PC-3 (cell line): ENCODE measurements around the gene DNAJC25. TPM values are rescaled to one million over a fixed set of nuclear protein-coding genes. Genes with fewer than 3 reads are reported as not detected.

Source experiments
- ATAC-seq: fragments of 200-7000 bp; cut with Tn5 transposase; 2 replicates; pipeline ENCODE4 v1.9.1; 2020; ENCODE audit warnings: mild to moderate bottlenecking, moderate library complexity
- BruUV-seq: library from RNA; stranded (reverse); fragments of 400-500 nt; replicated peaks from 2 replicates; lab custom pipeline; 2021; lab: Mats Ljungman, UMichigan
- CTCF ChIA-PET: fragments of 300-600 bp; sonication (Branson Sonifier 250); formaldehyde crosslinking; loops from one replicate; lab custom pipeline; 2022; ENCODE audit warnings: antibody characterized with exemption; lab: Charles Lee
- POLR2A ChIA-PET: fragments of 300-600 bp; sonication (Branson Sonifier 250); formaldehyde crosslinking; loops from one replicate; lab custom pipeline; 2022; ENCODE audit warnings: antibody characterized with exemption; ENCODE audit not compliant: unreplicated experiment; lab: Charles Lee
- DNase-seq: peaks from one replicate; pipeline ENCODE4 v3.0.0-alpha.2; 2015
- H2AFZ ChIP-seq: fragments of 300-600 bp; sonication (generic); 2 replicates; pipeline ENCODE4 v1.6.0; 2016; ENCODE audit warnings: antibody characterized with exemption, low read length
- H3F3A ChIP-seq: fragments of 300-600 bp; sonication (generic); one replicate; pipeline ENCODE4 v1.6.0; 2017; ENCODE audit warnings: antibody characterized with exemption, low read length, control low read depth, mild to moderate bottlenecking; ENCODE audit not compliant: unreplicated experiment
- H3K27ac ChIP-seq: fragments of 300-600 bp; sonication (generic); 2 replicates; pipeline ENCODE4 v1.5.1; 2016; ENCODE audit warnings: mild to moderate bottlenecking, low read length
- H3K27me3 ChIP-seq: fragments of 300-600 bp; sonication (generic); 2 replicates; pipeline ENCODE4 v1.6.1; 2016; ENCODE audit warnings: low read length, mixed read lengths
- H3K36me3 ChIP-seq: fragments of 300-600 bp; sonication (generic); 2 replicates; pipeline ENCODE4 v1.6.1; 2016; ENCODE audit warnings: low read depth, mixed run types, low read length, mixed read lengths
- H3K4me1 ChIP-seq: fragments of 300-600 bp; sonication (generic); 2 replicates; pipeline ENCODE4 v1.5.1; 2016; ENCODE audit warnings: low read length; ENCODE audit not compliant: insufficient read depth
- H3K4me2 ChIP-seq: fragments of 300-600 bp; sonication (generic); 2 replicates; pipeline ENCODE4 v1.6.0; 2016; ENCODE audit warnings: low read length
- H3K4me3 ChIP-seq: fragments of 300-600 bp; sonication (generic); 2 replicates; pipeline ENCODE4 v1.5.1; 2016; ENCODE audit warnings: mild to moderate bottlenecking, low read length, mixed read lengths
- H3K79me2 ChIP-seq: fragments of 300-600 bp; sonication (generic); 2 replicates; pipeline ENCODE4 v1.6.1; 2017; ENCODE audit warnings: low read length, mixed read lengths
- H3K9ac ChIP-seq: fragments of 300-600 bp; sonication (generic); 2 replicates; pipeline ENCODE4 v1.6.0; 2016; ENCODE audit warnings: mild to moderate bottlenecking, low read length
- H3K9me2 ChIP-seq: fragments of 300-600 bp; sonication (generic); replicated peaks from 2 replicates; pipeline ENCODE4 v1.6.1; 2016; ENCODE audit warnings: mixed run types, low read length, mixed read lengths
- H3K9me3 ChIP-seq: fragments of 300-600 bp; sonication (generic); 2 replicates; pipeline ENCODE4 v1.6.1; 2016; ENCODE audit warnings: low read length, mixed read lengths
- H4K20me1 ChIP-seq: fragments of 300-600 bp; sonication (generic); 2 replicates; pipeline ENCODE4 v1.6.1; 2016; ENCODE audit warnings: low read length, mixed read lengths
- CTCF ChIP-seq: fragments of 300-600 bp; sonication (generic); conservative IDR thresholded peaks from 2 replicates; pipeline ENCODE4 v1.5.1; 2017; ENCODE audit warnings: antibody characterized with exemption, low read depth, mild to moderate bottlenecking, low read length
- EZH2 ChIP-seq: fragments of 300-600 bp; sonication (generic); IDR thresholded peaks from one replicate; pipeline ENCODE4 v1.6.1; 2017; ENCODE audit warnings: antibody characterized with exemption, mild to moderate bottlenecking, low read length; ENCODE audit not compliant: unreplicated experiment
- EZH2phosphoT487 ChIP-seq: fragments of 300-600 bp; sonication (generic); IDR thresholded peaks from 2 replicates; pipeline ENCODE4 v1.6.1; 2018; ENCODE audit warnings: mild to moderate bottlenecking, antibody characterized with exemption, low read length, borderline replicate concordance
- intact Hi-C: fragments of 100-400 bp; cut with micrococcal nuclease; formaldehyde crosslinking; loops from 2 replicates; pipeline ENCODE4 v1.9.0; 2023
- total RNA-seq: library from RNA; depleted of rRNA; stranded (reverse); fragments of >200 nt; gene quantifications from 2 replicates; pipeline ENCODE4 v1.2.3, GENCODE V29; 2014

DNAJC25 gene
- total RNA-seq, 1 experiment from 2014 or later = 5.9 TPM

GRCh38 chr9:111661802-111662521, 30.8 kb downstream of the DNAJC25 start:
- Histone ChIP-seq H3K4me1 (peaks cover 4% of the 10 kb centered on the region; the same call in 1 of the 2 replicates), H3K9me2 (no peaks in the 10 kb centered on the region), H3K4me3 (peak overlapping the region; percentile 83), H3K79me2 (peaks cover 31% of the 10 kb centered on the region), H3K9me3 (no peaks in the 10 kb centered on the region), H3K4me2 (peak overlapping the region; percentile 94), H3K9ac (peak overlapping the region; percentile 56), H2AFZ (peak overlapping the region; percentile 78), H3K36me3 (no peaks in the 10 kb centered on the region), H3K27me3 (no peaks in the 10 kb centered on the region), H3F3A (no peaks in the 10 kb centered on the region), H3K27ac (no peak overlapping the region), H4K20me1 (no peaks in the 10 kb centered on the region)
- BruUV-seq = TSS peak; percentile 26
- intact Hi-C loops = no loop called here
- ATAC-seq (peak; percentile 63), DNase-seq (peak; percentile 25)
- TF ChIP-seq EZH2phosphoT487 = no peak
- TF ChIP-seq EZH2 = no peak
- no peak for TF ChIP-seq CTCF
- ChIA-PET CTCF (no interaction called here), POLR2A (interaction anchor here (0.6 kb wide), 1 partner anchor 11 kb away, joined by 9 read pairs; no protein-coding TSS in a partner anchor)

GRCh38 chr9:111662576-111663300, 31.6 kb downstream of the DNAJC25 start:
- CTCF ChIA-PET = no interaction called here

More at GRCh38 chr9:111662576-111663300, 31.6 kb downstream of the DNAJC25 start:
- POLR2A ChIA-PET = no interaction called here
- Histone ChIP-seq H3K9me2 (no peaks in the 10 kb centered on the region), H2AFZ (peak overlapping the region; percentile 78; the same call in 1 of the 2 replicates), H3K4me1 (peaks cover 4% of the 10 kb centered on the region; the same call in 1 of the 2 replicates), H3K4me3 (peak overlapping the region; percentile 83), H3K9me3 (no peaks in the 10 kb centered on the region), H4K20me1 (no peaks in the 10 kb centered on the region), H3K4me2 (peak overlapping the region; percentile 94), H3K79me2 (peaks cover 31% of the 10 kb centered on the region), H3K27ac (no peak overlapping the region), H3K9ac (peak overlapping the region; percentile 56), H3K36me3 (no peaks in the 10 kb centered on the region), H3K27me3 (no peaks in the 10 kb centered on the region), H3F3A (no peaks in the 10 kb centered on the region)
- no peak for ATAC-seq
- no peak for DNase-seq
- BruUV-seq = no TSS peak
- TF ChIP-seq CTCF = no peak
- TF ChIP-seq EZH2phosphoT487 = no peak
- intact Hi-C loops = no loop called here
